LNCaP clone FGC (cell line): Measurements from ENCODE around the gene DNM3.

ENCODE experiments used
- DNase-seq: peaks from one replicate; pipeline ENCODE4 v3.0.0-alpha.2; 2011; ENCODE audit warnings: low read depth
- H3K4me3 ChIP-seq: 2 replicates; pipeline ENCODE4 v1.5.1; 2011; ENCODE audit warnings: mild to moderate bottlenecking, low read depth, low read length, control low read depth
- TF ChIP-seq, protein P1 (sequence below): IDR thresholded peaks from 2 replicates; pipeline ENCODE4 v1.5.1; 2012; ENCODE audit warnings: mild to moderate bottlenecking; ENCODE audit not compliant: control insufficient read depth, insufficient read depth; ENCODE audit errors: extremely low read depth

The DNM3 gene

DNA sequence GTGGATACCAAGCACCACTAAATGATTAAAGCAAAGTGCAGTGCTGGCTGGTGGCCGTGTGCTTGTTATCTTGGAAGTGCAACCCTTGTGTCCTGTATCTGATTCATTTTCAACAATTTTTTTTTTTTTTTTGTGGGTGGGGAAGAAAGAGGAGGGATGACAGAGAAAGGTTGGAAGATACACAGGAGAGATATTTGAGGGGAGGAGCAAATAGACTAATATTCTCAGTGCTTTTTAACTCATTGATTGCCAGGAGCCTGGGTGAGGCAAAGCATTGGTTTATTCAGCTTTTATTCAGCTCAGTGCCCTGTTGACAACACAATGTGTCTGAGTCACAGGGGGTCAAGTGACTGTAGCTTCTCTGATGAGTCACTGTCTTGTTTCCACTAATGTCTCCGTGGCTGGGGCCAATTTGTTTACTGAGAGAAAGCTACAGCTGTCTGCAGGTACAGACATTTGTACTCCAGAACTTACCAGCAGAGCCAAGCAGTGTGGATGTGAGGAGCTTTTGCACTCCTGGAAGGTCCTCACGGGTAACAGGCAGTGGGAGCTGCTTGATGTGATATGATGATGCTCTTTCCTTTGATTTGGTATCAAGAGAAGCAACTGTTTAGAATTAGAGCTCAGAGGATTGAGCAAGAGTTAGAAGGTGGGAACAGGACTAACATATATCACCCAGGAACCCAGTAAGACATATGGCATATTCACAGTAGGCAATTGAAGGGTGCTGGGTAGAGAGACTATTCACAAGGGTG, 23.6 kb upstream of the DNM3 start:
- TF ChIP-seq, protein P1, sequence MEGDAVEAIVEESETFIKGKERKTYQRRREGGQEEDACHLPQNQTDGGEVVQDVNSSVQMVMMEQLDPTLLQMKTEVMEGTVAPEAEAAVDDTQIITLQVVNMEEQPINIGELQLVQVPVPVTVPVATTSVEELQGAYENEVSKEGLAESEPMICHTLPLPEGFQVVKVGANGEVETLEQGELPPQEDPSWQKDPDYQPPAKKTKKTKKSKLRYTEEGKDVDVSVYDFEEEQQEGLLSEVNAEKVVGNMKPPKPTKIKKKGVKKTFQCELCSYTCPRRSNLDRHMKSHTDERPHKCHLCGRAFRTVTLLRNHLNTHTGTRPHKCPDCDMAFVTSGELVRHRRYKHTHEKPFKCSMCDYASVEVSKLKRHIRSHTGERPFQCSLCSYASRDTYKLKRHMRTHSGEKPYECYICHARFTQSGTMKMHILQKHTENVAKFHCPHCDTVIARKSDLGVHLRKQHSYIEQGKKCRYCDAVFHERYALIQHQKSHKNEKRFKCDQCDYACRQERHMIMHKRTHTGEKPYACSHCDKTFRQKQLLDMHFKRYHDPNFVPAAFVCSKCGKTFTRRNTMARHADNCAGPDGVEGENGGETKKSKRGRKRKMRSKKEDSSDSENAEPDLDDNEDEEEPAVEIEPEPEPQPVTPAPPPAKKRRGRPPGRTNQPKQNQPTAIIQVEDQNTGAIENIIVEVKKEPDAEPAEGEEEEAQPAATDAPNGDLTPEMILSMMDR, result no peak
- DNase-seq, result no peak

DNA sequence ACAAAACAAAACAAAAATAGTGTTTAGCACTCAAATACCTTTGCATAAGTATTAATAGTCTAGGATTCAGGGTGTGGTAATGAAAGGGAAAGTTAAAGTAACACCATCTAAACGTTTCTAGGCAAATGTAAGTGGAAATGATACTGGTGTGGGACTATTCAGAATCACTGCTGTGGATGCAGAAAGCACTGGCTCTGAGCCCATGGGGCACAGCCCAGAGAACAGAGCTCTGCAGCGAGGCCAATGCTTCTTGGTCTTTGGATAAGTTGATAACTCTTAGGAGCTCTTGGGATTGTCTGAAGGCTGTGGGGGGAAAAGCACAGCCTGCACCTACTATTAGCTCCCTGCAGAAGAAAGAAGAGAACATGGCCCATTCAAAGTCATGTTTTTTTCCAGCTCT, 21.4 kb upstream of the DNM3 start:
- no peak for DNase-seq
- H3K4me3 ChIP-seq, result no peak overlapping the region
- TF ChIP-seq, protein P1, result no peak

More for the DNA sequence above, 23.6 kb upstream of the DNM3 start:
- H3K4me3 ChIP-seq, result no peak overlapping the region

GRCh38 chr1:171826973-171827372, 14.3 kb upstream of the DNM3 start:
- no peak overlapping the region for H3K4me3 ChIP-seq
- TF ChIP-seq, protein P1, result no peak
- no peak for DNase-seq

DNA sequence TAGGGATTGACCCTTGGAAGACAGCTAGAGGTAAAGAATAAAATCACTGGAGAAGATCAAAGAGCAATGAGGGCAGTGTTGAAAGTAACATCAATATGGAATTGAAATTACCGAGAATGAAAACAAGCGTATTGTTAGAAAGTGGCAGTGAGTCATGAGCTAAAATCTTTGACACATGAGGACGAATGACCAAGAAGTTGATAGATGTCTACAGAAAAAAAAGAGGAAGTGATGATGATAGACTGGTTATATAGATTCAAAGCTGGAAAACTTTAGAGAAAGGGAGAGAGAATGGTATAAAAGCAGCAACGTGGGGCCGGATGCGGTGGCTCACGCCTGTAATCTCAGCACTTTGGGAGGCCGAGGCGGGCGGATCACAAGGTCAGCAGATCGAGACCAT, 12.5 kb upstream of the DNM3 start:
- DNase-seq, result no peak
- TF ChIP-seq, protein P1, result no peak
- no peak overlapping the region for H3K4me3 ChIP-seq

GRCh38 chr1:171833091-171833825, 8.0 kb upstream of the DNM3 start:
- DNase-seq, result no peak
- TF ChIP-seq, protein P1, result no peak
- no peak overlapping the region for H3K4me3 ChIP-seq

DNA sequence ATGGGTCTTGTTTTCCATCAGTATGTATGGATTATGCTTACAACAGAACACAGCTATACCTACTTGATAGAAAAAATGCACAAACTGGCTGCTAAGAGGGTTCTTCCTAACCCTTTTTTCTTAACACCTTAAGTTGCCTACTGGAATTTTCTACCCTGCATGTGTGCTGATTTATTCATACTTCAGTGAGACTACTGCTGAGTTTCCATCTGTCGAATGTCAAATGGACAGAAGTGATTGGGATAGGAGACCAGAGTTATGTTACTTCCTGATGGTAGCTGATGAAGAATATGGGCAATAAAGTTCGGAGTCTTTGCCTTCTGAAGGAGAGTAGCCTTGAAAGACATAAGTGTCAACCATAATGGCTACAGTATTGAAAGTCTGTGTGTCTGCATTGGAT, 6.5 kb upstream of the DNM3 start:
- no peak for DNase-seq
- H3K4me3 ChIP-seq, result no peak overlapping the region
- TF ChIP-seq, protein P1, result no peak

DNA sequence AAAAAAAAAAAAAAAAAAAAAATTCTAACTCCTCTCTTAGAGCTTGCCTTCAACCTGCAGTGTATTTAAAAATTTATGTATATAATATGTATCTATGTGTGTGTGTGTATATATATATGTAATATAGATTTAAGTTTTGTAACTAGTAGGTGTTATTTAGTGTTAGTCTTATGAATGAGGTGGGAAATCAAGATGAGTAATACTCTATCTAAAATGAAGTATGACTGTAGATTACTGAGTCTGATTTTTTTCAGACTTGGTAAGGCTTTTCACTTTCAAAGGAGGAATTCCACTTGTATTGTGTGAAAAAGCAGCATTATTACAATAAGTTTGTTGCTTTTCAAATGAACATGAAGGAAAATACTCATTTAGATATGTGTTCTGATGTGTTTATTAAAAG, 5.4 kb upstream of the DNM3 start:
- H3K4me3 ChIP-seq, result no peak overlapping the region
- TF ChIP-seq, protein P1, result no peak
- no peak for DNase-seq
